Measurements from ENCODE around the gene CCDC117. TPM values are rescaled to one million over a fixed set of nuclear protein-coding genes. Genes with fewer than 3 reads are reported as not detected.

The CCDC117 gene
- polyA plus RNA-seq, 1 of the 3 experiments (the other 2 are of a cell fraction), result 4.2 TPM

DNA sequence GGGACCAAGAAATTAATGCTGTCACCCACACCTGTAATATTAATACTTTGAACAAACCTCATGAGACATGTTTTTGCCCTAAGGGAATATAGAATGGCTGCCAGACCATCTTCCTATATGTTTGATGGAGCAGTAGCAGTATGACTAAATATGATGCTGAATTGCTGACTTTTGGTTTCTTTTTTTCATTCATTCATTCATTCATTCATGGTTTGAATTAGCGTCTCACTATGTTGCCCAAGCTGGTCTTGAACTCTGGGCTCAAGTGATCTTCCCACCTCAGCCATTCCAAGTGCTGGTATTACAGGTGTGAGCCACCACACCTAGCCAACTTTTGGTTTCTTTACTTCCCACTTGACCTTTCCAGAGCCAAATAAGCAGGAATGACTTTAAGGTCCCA is 7.8 kb downstream of the CCDC117 start:
- ChIA-PET CTCF (interaction anchor here (1.3 to 1.5 kb wide), 4 partner anchors 8 to 49 kb away, joined by 3 to 4 read pairs (median 4); partner anchors contain the start of gene CCDC117), POLR2A (interaction anchor here (1.3 kb wide), 1 partner anchor 20 kb away, joined by 4 read pairs; the partner anchor contains the start of gene XBP1)
- Histone ChIP-seq H3F3A (replicated peaks; ENCODE audit: insufficient read depth) (peaks cover 4% of the 10 kb centered on the region), H3K79me2 (ENCODE audit: insufficient read depth) (peaks cover 68% of the 10 kb centered on the region), H3K4me1 (ENCODE audit: control insufficient read depth in 1 of 2, insufficient read depth in 2 of 2, low read depth in 1 of 2, low read length in 1 of 2) (no peaks in the 10 kb centered on the region), H3K36me3 (replicated peaks in 1 of 2; ENCODE audit: control insufficient read depth in 1 of 2, insufficient read depth in 2 of 2, low read length in 1 of 2) (peaks cover 15 to 78% of the 10 kb centered on the region in 2 experiments), H3K27me3 (ENCODE audit: insufficient read depth) (no peaks in the 10 kb centered on the region), H3K9me2 (no peaks in the 10 kb centered on the region), H3K4me2 (no peak overlapping the region), H3K9me3 (no peaks in the 10 kb centered on the region), H3K27ac (ENCODE audit: low read depth in 2 of 2, low read length in 1 of 2) (no peak overlapping the region), H3K4me3 (ENCODE audit: low read depth in 2 of 2, low read length in 1 of 2) (no peak overlapping the region), H2AFZ (ENCODE audit: low read depth) (no peak overlapping the region), H4K20me1 (ENCODE audit: insufficient read depth) (peaks cover 20% of the 10 kb centered on the region; the same call in 1 of the 2 replicates), H3K9ac (no peak overlapping the region)
- DNase-seq, result no peak
- 100% methylated on average over 1 of the region's 1 CpG for WGBS (ENCODE audit: low lambda C conversion rate)
- no peak for TF ChIP-seq YY1 (IDR thresholded peaks at IDR 0.05; ENCODE audit: low read depth)
- TF ChIP-seq RFX5 (IDR thresholded peaks at IDR 0.05; ENCODE audit: low read length), result no peak
- no peak for TF ChIP-seq MXI1 (IDR thresholded peaks at IDR 0.05; ENCODE audit: low read depth, low read length)
- TF ChIP-seq, protein P1, sequence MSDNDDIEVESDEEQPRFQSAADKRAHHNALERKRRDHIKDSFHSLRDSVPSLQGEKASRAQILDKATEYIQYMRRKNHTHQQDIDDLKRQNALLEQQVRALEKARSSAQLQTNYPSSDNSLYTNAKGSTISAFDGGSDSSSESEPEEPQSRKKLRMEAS (IDR thresholded peaks at IDR 0.05; ENCODE audit: low read depth), result no peak
- no peak for TF ChIP-seq REST (IDR thresholded peaks at IDR 0.05; ENCODE audit: low read depth, low read length)
- no peak for TF ChIP-seq SMC3 (IDR thresholded peaks at IDR 0.05; ENCODE audit: low read depth, low read length)
- no peak for TF ChIP-seq ELF1 (IDR thresholded peaks at IDR 0.05)
- TF ChIP-seq NFIC (IDR thresholded peaks at IDR 0.05; ENCODE audit: borderline replicate concordance), result no peak
- no peak for TF ChIP-seq SIN3A (IDR thresholded peaks at IDR 0.05; ENCODE audit: borderline replicate concordance, low read depth, low read length)
- no peak for TF ChIP-seq RAD21 (IDR thresholded peaks at IDR 0.05; ENCODE audit: low read length)
- TF ChIP-seq MEF2A (IDR thresholded peaks at IDR 0.05; ENCODE audit: borderline replicate concordance, low read depth), result no peak
- TF ChIP-seq USF1 (IDR thresholded peaks at IDR 0.05; ENCODE audit: borderline replicate concordance, low read depth), result no peak
- TF ChIP-seq FOXJ3 (CRISPR knock-in tag; IDR thresholded peaks at IDR 0.05), result no peak
